AG09309 (cell line): ENCODE measurements around the gene PTGIR.
"Not testable (repeated sequence)": the region's sequence is repeated elsewhere in the genome, so short reads cannot be mapped to it uniquely, and the experiment has no call there.

ENCODE experiments used
- DNase-seq: peaks from one replicate; pipeline ENCODE4 v3.0.0-alpha.2; 2010; ENCODE audit warnings: low read depth
- H3K4me3 ChIP-seq: 2 replicates; pipeline ENCODE4 v1.5.1; 2011; ENCODE audit warnings: mild to moderate bottlenecking, low read depth, low read length, moderate library complexity; ENCODE audit not compliant: control insufficient read depth
- CTCF ChIP-seq: IDR thresholded peaks from 2 replicates; pipeline ENCODE4 v1.5.1; 2011; ENCODE audit warnings: mild to moderate bottlenecking, low read depth, low read length, inconsistent platforms; ENCODE audit not compliant: insufficient read depth, control insufficient read depth; ENCODE audit errors: missing control alignments

Gene PTGIR

GRCh38 chr19:46630586-46631205 is 5.8 kb upstream of the PTGIR start:
- no peak for DNase-seq
- TF ChIP-seq CTCF = no peak
- no peak overlapping the region for H3K4me3 ChIP-seq

- DNase-seq = no peak
- no peak overlapping the region for H3K4me3 ChIP-seq
- TF ChIP-seq CTCF = no peak
These were observed 4.7 kb upstream of the PTGIR start for GRCh38 chr19:46629546-46630025.

- DNase-seq, H3K4me3 ChIP-seq: not testable (repeated sequence)
These were observed 4.1 kb upstream of the PTGIR start for GRCh38 chr19:46628970-46629369.

GRCh38 chr19:46626446-46626845 is 1.6 kb upstream of the PTGIR start:
- no peak for TF ChIP-seq CTCF
- H3K4me3 ChIP-seq = no peak overlapping the region
- DNase-seq = no peak

- DNase-seq = no peak
- H3K4me3 ChIP-seq = no peak overlapping the region
- TF ChIP-seq CTCF = no peak
These were observed 842 bp upstream of the PTGIR start for GRCh38 chr19:46625731-46626130.

GRCh38 chr19:46623915-46624502 is 880 bp downstream of the PTGIR start:
- no peak for DNase-seq
- TF ChIP-seq CTCF = no peak
- H3K4me3 ChIP-seq = peak overlapping the region; percentile 9; the same call in 1 of the 2 replicates

- no peak overlapping the region for H3K4me3 ChIP-seq
- DNase-seq = no peak
- peak; percentile 0 for TF ChIP-seq CTCF
These were observed 2.8 kb downstream of the PTGIR start for GRCh38 chr19:46622118-46622446.
